Measurements from ENCODE around the gene EYA2. TPM values are rescaled to one million over a fixed set of nuclear protein-coding genes. Genes with fewer than 3 reads are reported as not detected.
A peak's percentile ranks its signal among the peaks of the same experiment; 100 is the strongest.
"Not testable (repeated sequence)": the region's sequence is repeated elsewhere in the genome, so short reads cannot be mapped to it uniquely, and the experiment has no call there.

EYA2 gene
- total RNA-seq, 1 experiment from 2014 or later: 0.08 TPM

GRCh38 chr20:46959821-46960220 lies 65.2 kb downstream of the EYA2 start:
- Histone ChIP-seq H3K27me3 (replicated peaks) (no peaks in the 10 kb centered on the region), H3K27ac (peak overlapping the region; percentile 82), H3K36me3 (no peaks in the 10 kb centered on the region), H3K9me3 (replicated peaks) (no peaks in the 10 kb centered on the region), H3K4me1 (replicated peaks) (peaks cover 28% of the 10 kb centered on the region), H3K4me3 (no peak overlapping the region)
- no peak for DNase-seq (ENCODE audit: low read depth in 1 of 2, low spot score in 2 of 2)

GRCh38 chr20:46960536-46960935 lies 65.9 kb downstream of the EYA2 start:
- Histone ChIP-seq H3K9me3 (replicated peaks) (no peaks in the 10 kb centered on the region), H3K27me3 (replicated peaks) (no peaks in the 10 kb centered on the region), H3K4me3 (no peak overlapping the region), H3K36me3 (no peaks in the 10 kb centered on the region), H3K4me1 (replicated peaks) (peaks cover 20% of the 10 kb centered on the region), H3K27ac (no peak overlapping the region)
- no peak for DNase-seq (ENCODE audit: low read depth in 1 of 2, low spot score in 2 of 2)

GRCh38 chr20:46961968-46962367 lies 67.3 kb downstream of the EYA2 start:
- H3K9me3 ChIP-seq (replicated peaks): not testable (repeated sequence)

GRCh38 chr20:46962452-46963195 lies 68.0 kb downstream of the EYA2 start:
- peaks cover 16% of the 10 kb centered on the region for H3K4me1 ChIP-seq (replicated peaks)
- H3K4me3 ChIP-seq: no peak overlapping the region
- no peaks in the 10 kb centered on the region for H3K27me3 ChIP-seq (replicated peaks)
- no peak for DNase-seq (ENCODE audit: low read depth in 1 of 2, low spot score in 2 of 2)
- no peak overlapping the region for H3K27ac ChIP-seq
- H3K36me3 ChIP-seq: no peaks in the 10 kb centered on the region
- no peaks in the 10 kb centered on the region for H3K9me3 ChIP-seq (replicated peaks)

More at GRCh38 chr20:46961968-46962367, 67.3 kb downstream of the EYA2 start:
- H3K36me3 ChIP-seq; DNase-seq (ENCODE audit: low read depth in 1 of 2, low spot score in 2 of 2); H3K4me3 ChIP-seq; H3K27ac ChIP-seq; H3K27me3 ChIP-seq (replicated peaks): not testable (repeated sequence)
- H3K4me1 ChIP-seq (replicated peaks): peaks cover 16% of the 10 kb centered on the region

GRCh38 chr20:46963196-46963529 lies 68.5 kb downstream of the EYA2 start:
- Histone ChIP-seq H3K4me1 (replicated peaks) (peaks cover 16% of the 10 kb centered on the region), H3K4me3 (no peak overlapping the region), H3K27me3 (replicated peaks) (no peaks in the 10 kb centered on the region), H3K27ac (no peak overlapping the region), H3K36me3 (no peaks in the 10 kb centered on the region), H3K9me3 (replicated peaks) (no peaks in the 10 kb centered on the region)
- no peak for DNase-seq (ENCODE audit: low read depth in 1 of 2, low spot score in 2 of 2)

- Histone ChIP-seq H3K36me3 (no peaks in the 10 kb centered on the region), H3K4me3 (no peak overlapping the region), H3K27ac (no peak overlapping the region), H3K27me3 (replicated peaks) (no peaks in the 10 kb centered on the region), H3K9me3 (replicated peaks) (no peaks in the 10 kb centered on the region), H3K4me1 (replicated peaks) (peaks cover 8% of the 10 kb centered on the region)
- no peak for DNase-seq (ENCODE audit: low read depth in 1 of 2, low spot score in 2 of 2)
Measured at GRCh38 chr20:46963758-46964617, 69.3 kb downstream of the EYA2 start.

GRCh38 chr20:46964618-46965455 lies 70.2 kb downstream of the EYA2 start:
- Histone ChIP-seq H3K4me3 (no peak overlapping the region), H3K36me3 (no peaks in the 10 kb centered on the region), H3K9me3 (replicated peaks) (no peaks in the 10 kb centered on the region), H3K27me3 (replicated peaks) (no peaks in the 10 kb centered on the region), H3K4me1 (replicated peaks) (peaks cover under 1% of the 10 kb centered on the region; the same call in 1 of the 2 replicates), H3K27ac (no peak overlapping the region)
- no peak for DNase-seq (ENCODE audit: low read depth in 1 of 2, low spot score in 2 of 2)

GRCh38 chr20:46965477-46965876 lies 70.8 kb downstream of the EYA2 start:
- Histone ChIP-seq H3K27me3 (replicated peaks) (no peaks in the 10 kb centered on the region), H3K4me1 (replicated peaks) (no peaks in the 10 kb centered on the region), H3K4me3 (no peak overlapping the region), H3K27ac (no peak overlapping the region), H3K36me3 (no peaks in the 10 kb centered on the region), H3K9me3 (replicated peaks) (no peaks in the 10 kb centered on the region)
- no peak for DNase-seq (ENCODE audit: low read depth in 1 of 2, low spot score in 2 of 2)

GRCh38 chr20:46967646-46968045 lies 73.0 kb downstream of the EYA2 start:
- no peak for DNase-seq (ENCODE audit: low read depth in 1 of 2, low spot score in 2 of 2)
- 0 out of 2 replicates have a peak, but pooled peaks cover 2% of the 10 kb centered on the region for H3K27me3 ChIP-seq (replicated peaks)
- H3K27ac ChIP-seq: no peak overlapping the region
- H3K9me3 ChIP-seq (replicated peaks): no peaks in the 10 kb centered on the region
- H3K4me3 ChIP-seq: no peak overlapping the region
- H3K4me1 ChIP-seq (replicated peaks): no peaks in the 10 kb centered on the region
- no peaks in the 10 kb centered on the region for H3K36me3 ChIP-seq

GRCh38 chr20:46970937-46971630 lies 76.4 kb downstream of the EYA2 start:
- Histone ChIP-seq H3K27me3 (replicated peaks) (0 out of 2 replicates have a peak, but pooled peaks cover 2% of the 10 kb centered on the region), H3K27ac (no peak overlapping the region), H3K9me3 (replicated peaks) (no peaks in the 10 kb centered on the region), H3K36me3 (no peaks in the 10 kb centered on the region), H3K4me1 (replicated peaks) (no peaks in the 10 kb centered on the region), H3K4me3 (no peak overlapping the region)
- peak in 1 of 2 experiments; percentile 17 for DNase-seq (ENCODE audit: low read depth in 1 of 2, low spot score in 2 of 2)

- H3K27me3 ChIP-seq (replicated peaks): 0 out of 2 replicates have a peak, but pooled peaks cover 2% of the 10 kb centered on the region
- H3K9me3 ChIP-seq (replicated peaks): no peaks in the 10 kb centered on the region
- H3K4me1 ChIP-seq (replicated peaks): no peaks in the 10 kb centered on the region
- H3K36me3 ChIP-seq: no peaks in the 10 kb centered on the region
- no peak overlapping the region for H3K27ac ChIP-seq
- no peak for DNase-seq (ENCODE audit: low read depth in 1 of 2, low spot score in 2 of 2)
- no peak overlapping the region for H3K4me3 ChIP-seq
Measured at GRCh38 chr20:46973766-46974165, 79.1 kb downstream of the EYA2 start.

GRCh38 chr20:46974669-46975434 lies 80.2 kb downstream of the EYA2 start:
- no peaks in the 10 kb centered on the region for H3K4me1 ChIP-seq (replicated peaks)
- H3K27me3 ChIP-seq (replicated peaks): 0 out of 2 replicates have a peak, but pooled peaks cover 2% of the 10 kb centered on the region
- H3K36me3 ChIP-seq: no peaks in the 10 kb centered on the region
- no peak overlapping the region for H3K4me3 ChIP-seq
- no peak overlapping the region for H3K27ac ChIP-seq
- no peak for DNase-seq (ENCODE audit: low read depth in 1 of 2, low spot score in 2 of 2)
- no peaks in the 10 kb centered on the region for H3K9me3 ChIP-seq (replicated peaks)

Measured in SJSA1 (cell line).